ENCODE results near the gene ECSIT.
"Not testable (repeated sequence)": the region's sequence is repeated elsewhere in the genome, so short reads cannot be mapped to it uniquely, and the experiment has no call there.

Gene ECSIT

GRCh38 chr19:11478167-11479089 lies 50.5 kb downstream of the ECSIT start:
- DNase-seq (ENCODE audit: low read depth): no peak

GRCh38 chr19:11475861-11476260 lies 53.1 kb downstream of the ECSIT start:
- no peak for DNase-seq (ENCODE audit: low read depth)

- DNase-seq (ENCODE audit: low read depth): not testable (repeated sequence)
Observed at GRCh38 chr19:11475343-11475742, 53.6 kb downstream of the ECSIT start.

GRCh38 chr19:11473725-11474124 lies 55.2 kb downstream of the ECSIT start:
- DNase-seq (ENCODE audit: low read depth): no peak

- DNase-seq (ENCODE audit: low read depth): not testable (repeated sequence)
Observed at GRCh38 chr19:11468266-11468845, 60.6 kb downstream of the ECSIT start.

GRCh38 chr19:11465600-11465999 lies 63.3 kb downstream of the ECSIT start:
- no peak for DNase-seq (ENCODE audit: low read depth)

GRCh38 chr19:11464333-11465265 lies 64.3 kb downstream of the ECSIT start:
- no peak for DNase-seq (ENCODE audit: low read depth)

GRCh38 chr19:11463391-11463790 lies 65.5 kb downstream of the ECSIT start:
- no peak for DNase-seq (ENCODE audit: low read depth)

- no peak for DNase-seq (ENCODE audit: low read depth)
Observed at GRCh38 chr19:11461453-11461852, 67.5 kb downstream of the ECSIT start.

GRCh38 chr19:11460207-11460606 lies 68.7 kb downstream of the ECSIT start:
- no peak for DNase-seq (ENCODE audit: low read depth)

GRCh38 chr19:11458912-11459311 lies 70.0 kb downstream of the ECSIT start:
- not testable (repeated sequence) for DNase-seq (ENCODE audit: low read depth)

- no peak for DNase-seq (ENCODE audit: low read depth)
Observed at GRCh38 chr19:11458236-11458900, 70.6 kb downstream of the ECSIT start.

- no peak for DNase-seq (ENCODE audit: low read depth)
Observed at GRCh38 chr19:11457831-11458230, 71.1 kb downstream of the ECSIT start.

- DNase-seq (ENCODE audit: low read depth): no peak
Observed at GRCh38 chr19:11457115-11457514, 71.8 kb downstream of the ECSIT start.

GRCh38 chr19:11456659-11457058 lies 72.3 kb downstream of the ECSIT start:
- DNase-seq (ENCODE audit: low read depth): no peak
